PFSK-1 (cell line): ENCODE measurements around the gene EPN3.

Source experiments
- FOXP2 ChIP-seq: optimal IDR thresholded peaks from 2 replicates; pipeline ENCODE3; 2011; ENCODE audit warnings: borderline replicate concordance, control low read depth, inconsistent platforms; ENCODE audit not compliant: insufficient read depth; ENCODE audit errors: extremely low read length, extremely low read depth
- POLR2AphosphoS5 ChIP-seq: IDR thresholded peaks from 2 replicates; pipeline ENCODE4 v1.6.1; 2012; ENCODE audit warnings: low read depth, mild to moderate bottlenecking, control low read depth, low read length, moderate library complexity
- REST ChIP-seq, 2 experiments: IDR thresholded peaks; 2 replicates each; pipeline versions ENCODE4 v1.6.1 to v1.8.0; 2011 to 2012; ENCODE audit warnings: low read depth in 2 of 2, low read length in 2 of 2, control low read depth in 1 of 2, inconsistent platforms in 1 of 2, mild to moderate bottlenecking in 1 of 2, moderate library complexity in 1 of 2; ENCODE audit not compliant: insufficient read depth in 1 of 2
- SIN3A ChIP-seq: IDR thresholded peaks from 2 replicates; pipeline ENCODE4 v1.6.1; 2012; ENCODE audit warnings: mild to moderate bottlenecking, low read length, moderate library complexity, borderline replicate concordance; ENCODE audit not compliant: insufficient read depth
- TAF1 ChIP-seq: IDR thresholded peaks from 2 replicates; pipeline ENCODE4 v1.6.1; 2012; ENCODE audit warnings: low read length, control low read depth, borderline replicate concordance; ENCODE audit not compliant: insufficient read depth

The EPN3 gene

GRCh38 chr17:50560931-50561745 is 28.6 kb downstream of the EPN3 start:
- TF ChIP-seq SIN3A (no peak), FOXP2 (no peak), POLR2AphosphoS5 (no peak), TAF1 (no peak), REST (IDR thresholded peaks at IDR 0.05; ENCODE audit: insufficient read depth in 1 of 2, low read depth in 2 of 2, low read length in 2 of 2) (no peak)

GRCh38 chr17:50561746-50562141 is 29.2 kb downstream of the EPN3 start:
- TF ChIP-seq TAF1 (no peak), REST (IDR thresholded peaks at IDR 0.05; ENCODE audit: insufficient read depth in 1 of 2, low read depth in 2 of 2, low read length in 2 of 2) (no peak), SIN3A (no peak), POLR2AphosphoS5 (no peak), FOXP2 (no peak)

- no peak for TF ChIP-seq TAF1
- TF ChIP-seq POLR2AphosphoS5: no peak
- TF ChIP-seq FOXP2: no peak
- no peak for TF ChIP-seq SIN3A
- TF ChIP-seq REST (IDR thresholded peaks at IDR 0.05; ENCODE audit: insufficient read depth in 1 of 2, low read depth in 2 of 2, low read length in 2 of 2): no peak
Measured at GRCh38 chr17:50562242-50563091, 29.9 kb downstream of the EPN3 start.

GRCh38 chr17:50563092-50563511 is 30.6 kb downstream of the EPN3 start:
- TF ChIP-seq FOXP2 (no peak), SIN3A (no peak), POLR2AphosphoS5 (no peak), TAF1 (no peak), REST (IDR thresholded peaks at IDR 0.05; ENCODE audit: insufficient read depth in 1 of 2, low read depth in 2 of 2, low read length in 2 of 2) (no peak)
